ENCODE results near the gene CCT3. TPM values are rescaled to one million over a fixed set of nuclear protein-coding genes. Genes with fewer than 3 reads are reported as not detected.
A peak's percentile ranks its signal among the peaks of the same experiment; 100 is the strongest.

Gene CCT3
- total RNA-seq, 1 experiment from 2014 or later = 451 TPM

- Histone ChIP-seq H3K36me3 (ENCODE audit: control insufficient read depth, insufficient read depth, low read length) (no peaks in the 10 kb centered on the region), H3K9me3 (ENCODE audit: control insufficient read depth, insufficient read depth, low read depth, low read length) (no peaks in the 10 kb centered on the region), H3K27ac (ENCODE audit: low read length) (peak overlapping the region; percentile 90), H3K4me1 (ENCODE audit: control insufficient read depth, insufficient read depth, low read length) (peaks cover 18% of the 10 kb centered on the region), H3K4me3 (ENCODE audit: low read depth in 2 of 2, low read length in 2 of 2) (peak overlapping the region; percentile 52 to 64), H3K27me3 (ENCODE audit: control insufficient read depth, insufficient read depth, low read length) (no peaks in the 10 kb centered on the region)
- peak; percentile 48 for DNase-seq (ENCODE audit: low read depth, low spot score)
- in situ Hi-C loops (cut with HindIII; ENCODE audit: low pct_unique_long_range_greater_than_20kb, low sequenced_read_pairs) (no loop called here), intact Hi-C loops (cut with micrococcal nuclease; ENCODE audit: unreplicated experiment) (no loop called here)
- no TSS peak for BruUV-seq (replicated peaks)
- POLR2A ChIA-PET = no interaction called here
- ATAC-seq = peak; percentile 97
- CTCF ChIA-PET = no interaction called here
- peak; percentile 65 for TF ChIP-seq POLR2AphosphoS5 (IDR thresholded peaks at IDR 0.05; ENCODE audit: low read depth, low read length)
- TF ChIP-seq SIN3A (IDR thresholded peaks at IDR 0.05; ENCODE audit: borderline replicate concordance, insufficient read depth, low read depth, low read length) = no peak
Observed at GRCh38 chr1:156291226-156292061, 46.6 kb downstream of the CCT3 start.

GRCh38 chr1:156289857-156290256, 48.2 kb downstream of the CCT3 start:
- no peak overlapping the region for H3K4me3 ChIP-seq (ENCODE audit: low read depth in 2 of 2, low read length in 2 of 2)
- no peak for DNase-seq (ENCODE audit: low read depth, low spot score)
- ChIA-PET POLR2A (no interaction called here), CTCF (no interaction called here)
- TSS peak; percentile 34 for BruUV-seq (replicated peaks)
- H3K4me1 ChIP-seq (ENCODE audit: control insufficient read depth, insufficient read depth, low read length) = peaks cover 12% of the 10 kb centered on the region
- no peak for TF ChIP-seq POLR2AphosphoS5 (IDR thresholded peaks at IDR 0.05; ENCODE audit: low read depth, low read length)
- TF ChIP-seq SIN3A (IDR thresholded peaks at IDR 0.05; ENCODE audit: borderline replicate concordance, insufficient read depth, low read depth, low read length) = no peak
- no peak for TF ChIP-seq REST (IDR thresholded peaks at IDR 0.05; ENCODE audit: insufficient read depth in 1 of 2, low read depth in 2 of 2, low read length in 1 of 2)
- no peak for TF ChIP-seq CTCF (IDR thresholded peaks at IDR 0.05)
- no peak for TF ChIP-seq TCF7L2 (IDR thresholded peaks at IDR 0.05; ENCODE audit: low read depth, low read length)
- H3K9me3 ChIP-seq (ENCODE audit: control insufficient read depth, insufficient read depth, low read depth, low read length) = no peaks in the 10 kb centered on the region
- H3K36me3 ChIP-seq (ENCODE audit: control insufficient read depth, insufficient read depth, low read length) = no peaks in the 10 kb centered on the region
- ATAC-seq = no peak
- intact Hi-C loops (cut with micrococcal nuclease; ENCODE audit: unreplicated experiment) (no loop called here), in situ Hi-C loops (cut with HindIII; ENCODE audit: low pct_unique_long_range_greater_than_20kb, low sequenced_read_pairs) (no loop called here)
- no peaks in the 10 kb centered on the region for H3K27me3 ChIP-seq (ENCODE audit: control insufficient read depth, insufficient read depth, low read length)
- no peak overlapping the region for H3K27ac ChIP-seq (ENCODE audit: low read length)

DNA sequence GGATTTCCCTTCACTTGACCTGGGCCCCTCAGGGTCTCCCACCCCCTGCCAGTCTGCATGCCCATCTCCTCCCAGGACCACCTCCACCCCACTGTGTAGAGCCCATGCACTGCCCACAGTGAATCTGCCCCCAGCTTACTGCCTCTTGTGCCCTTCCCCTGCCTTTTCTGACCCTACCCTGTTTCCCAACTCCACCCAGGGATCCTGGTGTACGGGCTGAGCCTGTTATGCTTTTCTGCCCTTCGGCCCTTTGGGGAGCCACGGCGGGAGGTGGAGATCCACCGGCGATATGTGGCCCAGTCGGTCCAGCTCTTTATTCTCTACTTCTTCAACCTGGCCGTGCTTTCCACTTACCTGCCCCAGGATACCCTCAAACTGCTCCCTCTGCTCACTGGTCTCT, 52.0 kb downstream of the CCT3 start:
- no peak overlapping the region for H3K4me3 ChIP-seq (ENCODE audit: low read depth in 2 of 2, low read length in 2 of 2)
- TF ChIP-seq REST (IDR thresholded peaks at IDR 0.05; ENCODE audit: insufficient read depth in 1 of 2, low read depth in 2 of 2, low read length in 1 of 2) (no peak), SIN3A (IDR thresholded peaks at IDR 0.05; ENCODE audit: borderline replicate concordance, insufficient read depth, low read depth, low read length) (no peak), TCF7L2 (IDR thresholded peaks at IDR 0.05; ENCODE audit: low read depth, low read length) (no peak)
- H3K4me1 ChIP-seq (ENCODE audit: control insufficient read depth, insufficient read depth, low read length) = peaks cover 9% of the 10 kb centered on the region
- DNase-seq (ENCODE audit: low read depth, low spot score) = no peak
- CTCF ChIA-PET = interaction anchor here (0.5 kb wide), 1 partner anchor 213 kb away, joined by 3 read pairs; no protein-coding TSS in a partner anchor
- BruUV-seq (replicated peaks) = no TSS peak
- H3K36me3 ChIP-seq (ENCODE audit: control insufficient read depth, insufficient read depth, low read length) = peaks cover 5% of the 10 kb centered on the region; the same call in 1 of the 2 replicates
- no peak for ATAC-seq
- no peak overlapping the region for H3K27ac ChIP-seq (ENCODE audit: low read length)
- in situ Hi-C loops (cut with HindIII; ENCODE audit: low pct_unique_long_range_greater_than_20kb, low sequenced_read_pairs) (no loop called here), intact Hi-C loops (cut with micrococcal nuclease; ENCODE audit: unreplicated experiment) (no loop called here)
- H3K9me3 ChIP-seq (ENCODE audit: control insufficient read depth, insufficient read depth, low read depth, low read length) = no peaks in the 10 kb centered on the region
- POLR2A ChIA-PET = no interaction called here
- no peaks in the 10 kb centered on the region for H3K27me3 ChIP-seq (ENCODE audit: control insufficient read depth, insufficient read depth, low read length)

Measured in Panc1 (cell line).